Amygdala (tissue), 56 donors: ENCODE measurements around the gene B2M.
"Not testable (repeated sequence)": the region's sequence is repeated elsewhere in the genome, so short reads cannot be mapped to it uniquely, and the experiment has no call there.

Experiments used
- DNase-seq, 56 donors: peaks; one replicate each; lab custom pipeline; 2025; lab: John Stamatoyannopoulos, UW

Gene B2M

DNA sequence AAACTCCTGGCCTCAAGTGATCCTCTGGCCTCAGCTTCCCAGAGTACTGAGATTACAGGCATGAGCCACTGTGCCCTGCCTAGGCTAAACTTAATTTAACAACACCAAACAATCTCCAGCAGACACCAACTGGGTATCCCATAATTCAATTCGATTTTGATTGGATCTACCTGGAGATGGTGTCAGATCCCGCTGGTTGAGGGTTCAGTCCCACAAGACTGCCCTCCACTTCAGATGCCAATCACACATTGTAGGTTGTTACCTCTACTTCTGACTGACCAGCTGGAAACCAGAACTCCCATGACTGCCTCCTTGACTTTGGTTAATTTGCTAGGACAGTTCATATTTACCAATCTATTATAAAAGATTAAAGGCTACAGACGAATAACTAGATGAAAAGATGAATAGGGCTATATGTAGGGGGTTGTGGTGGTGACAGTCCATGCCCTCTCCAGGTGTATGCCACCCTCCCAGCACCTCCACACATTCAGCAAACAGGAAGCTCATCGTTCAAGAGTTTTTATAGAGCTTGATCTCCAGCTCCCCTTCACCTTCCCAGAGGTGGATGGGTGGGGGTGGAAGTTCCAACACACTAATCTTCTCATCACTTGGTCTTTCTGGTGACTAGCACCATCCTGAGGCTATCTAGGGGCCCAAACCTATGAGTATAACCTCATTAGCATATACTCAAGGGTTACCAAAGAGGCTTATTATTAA is 9.3 kb downstream of the B2M start:
- no peak for DNase-seq

DNA sequence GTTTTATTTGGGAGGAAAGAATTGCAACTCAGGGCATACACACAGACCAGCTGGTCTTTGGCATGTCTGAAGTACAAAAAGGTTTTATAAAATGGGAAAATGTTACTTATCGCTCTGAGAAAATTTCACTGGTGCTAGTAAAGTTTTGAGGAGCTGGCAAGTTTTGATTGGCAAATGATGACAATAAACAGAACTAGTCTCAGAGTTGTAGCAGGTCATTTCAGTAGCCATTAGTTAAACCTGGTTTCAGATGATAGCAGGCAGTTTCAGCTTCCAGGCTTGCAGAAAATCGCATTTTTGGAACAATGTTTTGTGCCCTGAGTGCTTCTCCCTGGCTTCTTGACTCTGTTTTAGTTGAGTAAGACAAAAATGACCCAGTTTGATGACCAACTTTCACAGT is 10.7 kb downstream of the B2M start:
- no peak for DNase-seq

DNA sequence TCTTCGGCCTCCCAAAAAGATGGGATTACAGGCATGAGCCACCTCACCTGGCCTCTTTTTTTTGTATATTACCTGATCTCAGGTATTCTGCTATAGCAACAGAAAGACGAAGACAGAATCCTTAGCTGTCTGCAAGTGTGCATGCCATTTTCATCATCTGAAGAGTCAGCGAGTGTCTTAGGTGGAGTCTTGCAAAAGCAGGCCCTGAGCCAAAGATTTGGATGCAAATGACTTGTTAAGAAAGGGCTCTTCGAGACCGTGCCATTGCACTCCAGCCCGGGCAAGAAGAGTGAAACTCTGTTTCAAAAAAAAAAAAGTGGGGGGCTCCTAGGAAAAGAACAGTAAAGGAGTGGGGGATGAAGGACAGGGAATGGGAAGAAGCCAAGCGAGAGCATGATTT is 14.8 kb downstream of the B2M start:
- DNase-seq, result no peak

DNA sequence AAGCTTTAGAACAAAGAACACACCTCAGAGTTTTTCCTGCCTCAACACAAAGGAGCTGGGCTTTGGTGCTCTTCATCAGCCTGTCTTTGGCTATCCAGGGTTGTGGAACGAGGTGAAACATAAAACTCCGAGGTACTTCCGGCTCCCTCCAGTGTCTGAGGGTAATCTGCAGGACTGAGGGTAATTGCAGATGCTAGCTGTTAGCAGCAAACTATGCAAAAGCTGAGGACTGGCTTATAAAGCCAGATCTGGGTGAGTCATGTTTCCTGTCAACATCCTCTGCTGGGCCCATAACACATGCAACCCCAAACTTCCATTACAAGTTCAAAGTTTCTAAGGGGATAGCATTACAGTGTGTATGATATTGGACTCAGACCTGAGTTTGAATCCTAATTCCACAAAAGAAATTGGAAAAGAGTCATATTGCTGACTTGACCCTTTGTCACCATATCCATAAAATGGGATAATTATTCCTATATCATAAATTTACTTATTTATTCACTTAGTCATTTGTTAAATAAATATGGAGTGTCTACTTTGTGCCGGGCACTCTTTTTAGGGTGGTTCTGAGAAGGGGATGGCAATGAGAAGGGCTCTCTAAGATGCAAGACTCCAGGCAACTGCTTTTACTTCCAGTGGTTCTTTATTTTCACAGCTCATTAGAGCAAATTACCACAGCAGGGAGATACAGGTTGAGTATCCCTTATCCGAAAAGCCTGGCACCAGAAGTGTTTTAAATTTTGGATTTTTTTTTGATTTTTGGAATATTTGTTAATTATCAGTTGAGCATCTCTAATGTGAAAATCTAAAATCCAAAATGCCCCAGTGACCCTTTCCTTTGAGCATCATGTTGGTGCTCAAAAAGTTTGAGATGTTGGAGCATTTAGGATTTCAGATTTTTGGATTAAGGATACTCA is 15.5 kb downstream of the B2M start:
- no peak for DNase-seq

DNA sequence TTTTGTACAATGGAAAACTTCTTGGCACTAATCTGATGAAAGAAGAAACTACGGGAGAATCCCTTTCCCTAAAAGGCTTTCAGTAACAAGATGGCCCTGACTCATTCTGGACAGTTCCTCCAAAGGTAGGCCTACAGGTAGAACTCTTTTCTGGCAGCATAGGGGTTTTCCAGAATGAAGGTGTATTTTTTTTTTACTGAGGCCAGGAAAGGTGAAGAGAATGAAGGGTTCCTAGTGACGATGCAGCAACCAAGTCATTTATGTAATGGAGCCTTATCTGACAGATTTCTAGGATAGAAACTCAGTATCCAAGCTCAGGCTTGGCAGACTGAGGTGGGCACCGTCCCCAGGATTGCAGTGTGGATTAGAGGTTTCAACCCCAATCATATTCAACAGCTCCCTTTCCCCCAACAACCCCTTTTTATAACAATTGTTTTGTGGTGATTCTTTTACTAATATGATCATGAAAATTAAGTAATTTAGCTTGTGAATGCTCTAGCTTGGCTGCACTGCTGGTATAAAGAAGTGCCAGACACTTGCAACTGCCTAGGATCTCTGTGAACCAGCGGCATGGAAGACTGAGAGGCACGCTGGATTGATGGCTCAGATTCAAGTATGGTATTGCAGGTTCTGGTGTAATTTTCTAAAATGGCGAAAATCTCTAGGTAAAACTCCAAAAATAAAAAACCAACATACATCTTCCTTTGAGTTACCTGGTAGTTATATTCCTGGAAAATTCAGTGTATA is 16.3 kb downstream of the B2M start:
- DNase-seq, result no peak

DNA sequence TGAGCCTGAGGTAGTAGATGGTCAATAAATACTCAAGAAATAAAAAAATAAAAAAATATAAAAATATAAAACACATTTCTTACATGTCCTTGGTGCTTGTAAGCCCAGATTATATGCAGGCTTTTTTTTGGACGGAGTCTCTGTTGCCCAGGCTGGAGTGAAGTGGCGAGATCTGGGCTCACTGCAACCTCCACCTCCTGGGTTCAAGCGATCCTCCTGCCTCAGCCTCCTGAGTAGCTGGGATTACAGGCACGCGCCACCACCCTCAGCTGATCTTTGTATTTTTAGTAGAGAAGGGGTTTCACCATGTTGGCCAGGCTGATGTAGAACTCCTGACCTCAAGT is 16.9 kb downstream of the B2M start:
- not testable (repeated sequence) for DNase-seq

DNA sequence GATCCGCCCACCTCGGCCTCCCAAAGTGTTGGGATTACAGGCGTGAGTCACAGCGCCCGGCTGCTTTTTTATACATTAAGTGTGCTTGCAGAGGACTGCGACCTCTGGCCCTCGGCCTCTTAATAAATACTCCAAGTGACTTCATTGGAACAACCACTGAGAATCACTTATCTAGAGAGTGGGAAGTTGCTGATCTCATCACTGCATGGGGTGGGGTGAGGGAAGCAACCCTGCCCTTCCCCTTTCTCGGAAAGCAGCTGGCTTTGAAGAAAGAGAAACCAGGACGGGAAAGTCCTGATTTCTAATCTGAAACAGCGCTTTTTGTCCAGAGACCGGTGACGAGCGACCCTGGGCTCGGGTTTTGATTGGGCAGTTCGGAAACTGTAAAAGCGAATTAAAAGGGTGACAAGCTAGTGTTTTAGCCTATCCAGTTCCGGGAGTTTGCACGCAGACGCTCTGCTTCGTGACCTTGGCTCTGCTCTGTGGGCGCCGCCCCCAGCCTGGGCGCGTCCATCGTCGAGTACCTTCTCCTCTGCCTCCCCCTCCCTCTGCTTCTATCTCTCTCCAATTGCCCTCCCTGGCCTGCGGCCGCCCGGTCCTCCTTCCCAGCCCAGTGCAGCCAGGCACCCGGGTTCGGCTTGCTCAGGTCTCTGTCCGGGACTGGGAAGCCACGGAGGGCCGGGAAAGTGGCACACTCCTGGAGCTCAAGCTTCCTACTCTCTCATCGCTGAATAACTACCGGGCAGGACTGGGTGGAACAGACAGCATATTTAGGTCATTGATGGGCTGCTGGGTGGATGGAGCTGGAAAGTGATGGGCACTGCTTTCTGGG is 17.5 kb downstream of the B2M start:
- peak; percentile 70 to 99 (median 92) for DNase-seq

DNA sequence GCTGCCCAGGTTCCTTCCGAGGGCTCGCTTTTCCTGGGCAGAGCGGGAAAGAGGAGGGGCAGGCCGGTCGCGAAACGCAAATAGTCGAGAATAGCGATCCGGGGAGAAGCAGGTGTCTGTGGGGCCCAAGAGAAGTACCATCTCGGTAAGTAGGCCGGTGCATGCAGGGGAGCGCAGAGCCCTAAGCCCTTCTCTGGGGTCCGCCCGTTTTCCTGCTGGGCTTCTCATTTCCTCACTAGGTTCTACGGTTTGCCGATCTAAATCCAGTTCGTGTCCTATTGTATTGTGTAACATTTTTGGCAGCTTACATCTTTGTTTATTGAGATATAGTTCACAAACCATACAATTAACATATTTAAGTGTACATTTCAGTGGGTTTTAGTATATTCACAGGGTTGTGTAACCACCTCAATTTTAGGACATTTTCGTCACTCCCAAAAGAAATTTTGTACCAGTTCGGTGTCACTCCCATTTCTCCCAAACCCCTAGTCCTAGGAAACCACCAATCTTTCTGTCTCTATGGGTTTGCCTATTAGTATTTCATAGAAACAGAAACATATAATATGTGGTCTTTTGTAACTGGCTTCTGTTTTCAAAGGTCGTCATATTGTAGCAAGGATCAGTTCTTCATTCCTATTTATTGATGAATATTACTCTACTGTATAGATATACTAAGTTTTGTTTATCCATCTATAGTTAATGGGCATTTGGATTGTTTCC is 18.3 kb downstream of the B2M start:
- DNase-seq, result peak in 14 of 56 donors; percentile 28 to 78 (median 56)

DNA sequence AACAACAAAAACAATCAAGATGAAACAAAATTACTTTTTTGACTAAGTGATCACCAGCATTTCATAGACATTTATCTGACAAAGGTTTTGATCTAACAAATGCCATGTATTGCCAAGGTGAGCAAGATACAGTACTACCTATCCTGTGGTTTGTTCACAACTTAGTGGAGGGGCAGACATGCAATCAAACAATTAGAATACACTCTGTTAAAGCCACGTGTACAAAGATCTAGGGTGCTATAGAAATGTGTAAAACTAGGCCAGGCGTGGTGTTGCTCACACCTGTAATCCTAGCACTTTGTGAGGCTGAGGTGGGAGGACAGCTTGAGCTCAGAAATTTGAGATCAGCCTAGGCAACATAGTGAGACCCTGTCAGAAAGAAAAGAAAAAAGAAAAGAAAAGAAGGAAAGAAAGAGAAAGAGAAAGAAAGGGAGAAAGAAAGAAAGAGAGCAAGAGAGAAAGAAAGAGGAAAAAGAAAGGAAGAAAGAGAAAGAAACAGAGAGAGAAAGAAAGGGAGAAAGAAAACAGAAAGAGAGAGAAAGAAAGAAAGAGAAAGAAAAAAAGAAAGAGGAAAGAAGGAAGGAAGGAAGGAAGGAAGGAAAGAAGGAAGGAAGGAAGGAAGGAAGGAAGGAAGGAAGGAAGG is 23.6 kb downstream of the B2M start:
- DNase-seq, result no peak

DNA sequence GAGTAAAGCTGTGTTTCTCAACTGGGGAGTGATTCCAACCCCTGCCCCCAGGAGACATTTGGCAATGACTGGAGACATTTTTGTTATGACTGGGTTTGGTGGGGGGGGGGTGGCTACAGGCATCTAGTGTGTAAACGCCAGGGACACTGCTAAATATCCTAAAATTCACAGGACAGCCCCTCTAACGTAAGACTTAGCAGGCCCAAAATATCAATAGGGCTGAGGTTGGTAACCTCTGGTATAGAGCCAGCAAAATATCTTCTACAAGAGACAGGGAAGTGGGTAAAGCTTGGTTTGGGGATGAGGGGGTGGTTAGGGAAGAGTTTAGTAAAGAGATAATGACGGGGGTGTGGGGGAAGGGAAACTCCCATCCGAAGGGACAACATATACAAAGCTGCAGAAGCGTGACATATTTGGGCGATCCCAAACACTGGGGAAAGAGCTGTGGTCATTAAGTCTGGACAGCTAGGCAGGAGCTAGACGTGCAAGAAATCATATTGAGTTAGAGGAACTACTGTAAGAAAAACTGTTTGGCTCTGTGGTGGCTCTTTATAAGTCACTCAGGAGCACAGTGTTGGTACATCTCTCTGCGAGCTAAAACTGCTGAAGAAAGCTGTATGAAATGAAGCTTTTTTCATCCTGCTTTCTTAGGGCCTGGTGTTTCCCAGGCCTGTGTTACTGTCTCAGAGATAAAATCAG is 24.3 kb downstream of the B2M start:
- DNase-seq, result no peak

DNA sequence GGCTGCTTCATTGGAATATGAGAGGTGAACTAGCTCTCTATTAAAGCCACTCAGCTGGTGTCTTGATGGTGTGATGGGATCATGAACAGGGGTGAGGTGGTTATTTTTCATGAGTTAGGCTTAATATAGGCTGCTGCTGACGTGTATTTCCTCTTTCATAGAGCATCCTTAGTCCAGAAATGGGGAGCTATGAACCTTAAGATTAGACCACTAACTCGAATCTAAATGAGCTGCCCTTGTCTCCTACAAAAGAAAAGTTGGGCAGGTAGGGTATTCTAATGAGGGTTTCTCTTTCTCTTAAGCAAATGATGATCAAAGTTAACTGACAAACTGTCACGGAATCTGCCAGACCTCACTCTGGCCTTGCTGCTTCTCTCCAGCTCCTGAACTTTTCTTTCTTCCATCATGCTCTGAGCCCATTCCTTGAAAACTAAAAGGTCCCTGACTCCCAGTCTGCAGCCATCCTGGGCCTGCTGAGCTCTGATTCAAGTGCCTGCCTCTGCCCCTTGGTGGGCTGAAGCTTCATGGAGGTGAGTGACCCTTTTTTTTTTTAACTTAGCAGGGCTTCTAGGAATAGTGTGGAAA is 25.0 kb downstream of the B2M start, which contains the start of gene TRIM69:
TRIM69 (plus strand) TSS at position 348 of the 585 bp plus-strand sequence; CDS start at position 525, 177 bp downstream.
- DNase-seq, result no peak

DNA sequence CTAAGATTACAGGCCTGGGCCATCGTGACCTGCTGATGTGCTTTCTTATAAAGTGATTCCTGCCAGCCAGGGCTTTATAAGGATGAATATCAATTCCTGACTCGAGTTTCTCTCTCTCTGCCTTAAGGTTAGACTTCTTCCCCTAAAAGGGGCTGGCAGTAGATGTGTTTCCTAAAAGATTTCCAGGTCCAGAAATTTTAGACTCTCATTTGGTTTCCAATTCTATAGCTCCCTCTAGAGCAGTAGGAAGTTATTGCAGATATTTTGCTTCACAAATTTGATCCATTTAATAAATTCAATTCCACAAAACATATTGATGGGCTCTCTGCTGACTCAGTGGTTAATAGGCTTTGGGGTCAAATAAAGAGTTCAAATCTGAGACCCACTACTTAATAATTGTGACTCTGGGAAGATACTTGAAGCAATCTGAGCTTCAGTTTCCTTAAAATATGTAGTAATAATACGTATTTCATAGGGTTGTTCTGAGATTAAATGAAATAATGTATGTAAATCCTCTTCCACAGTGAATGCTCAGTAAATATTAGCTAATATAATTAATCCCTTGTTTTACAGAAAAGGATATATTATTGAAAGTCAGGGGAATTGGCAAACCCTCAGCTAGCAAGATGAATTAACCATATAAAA is 27.1 kb downstream of the B2M start:
- no peak for DNase-seq

DNA sequence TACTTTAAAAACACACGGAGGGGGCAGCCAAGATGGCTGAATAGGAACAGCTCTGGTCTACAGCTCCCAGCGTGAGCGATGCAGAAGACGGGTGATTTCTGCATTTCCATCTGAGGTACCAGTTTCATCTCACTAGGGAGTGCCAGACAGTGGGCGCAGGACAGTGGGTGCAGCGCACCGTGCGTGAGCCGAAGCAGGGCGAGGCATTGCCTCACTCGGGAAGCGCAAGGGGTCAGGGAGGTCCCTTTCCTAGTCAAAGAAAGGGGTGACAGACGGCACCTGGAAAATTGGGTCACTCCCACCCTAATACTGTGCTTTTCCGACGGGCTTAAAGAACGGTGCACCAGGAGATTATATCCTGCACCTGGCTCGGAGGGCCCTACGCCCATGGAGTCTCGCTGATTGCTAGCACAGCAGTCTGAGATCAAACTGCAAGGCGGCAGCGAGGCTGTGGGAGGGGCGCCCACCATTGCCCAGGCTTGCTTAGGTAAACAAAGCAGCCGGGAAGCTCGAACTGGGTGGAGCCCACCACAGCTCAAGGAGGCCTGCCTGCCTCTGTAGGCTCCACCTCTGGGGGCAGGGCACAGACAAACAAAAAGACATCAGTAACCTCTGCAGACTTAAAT is 28.0 kb downstream of the B2M start:
- not testable (repeated sequence) for DNase-seq

DNA sequence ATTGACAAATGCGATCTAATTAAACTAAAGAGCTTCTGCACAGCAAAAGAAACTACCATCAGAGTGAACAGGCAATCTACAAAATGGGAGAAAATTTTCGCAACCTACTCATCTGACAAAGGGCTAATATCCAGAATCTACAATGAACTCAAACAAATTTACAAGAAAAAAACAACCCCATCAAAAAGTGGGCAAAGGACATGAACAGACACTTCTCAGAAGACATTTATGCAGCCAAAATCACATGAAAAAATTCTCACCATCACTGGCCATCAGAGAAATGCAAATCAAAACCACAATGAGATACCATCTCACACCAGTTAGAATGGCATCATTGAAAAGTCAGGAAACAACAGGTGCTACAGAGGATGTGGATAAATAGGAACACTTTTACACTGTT is 32.1 kb downstream of the B2M start:
- not testable (repeated sequence) for DNase-seq

DNA sequence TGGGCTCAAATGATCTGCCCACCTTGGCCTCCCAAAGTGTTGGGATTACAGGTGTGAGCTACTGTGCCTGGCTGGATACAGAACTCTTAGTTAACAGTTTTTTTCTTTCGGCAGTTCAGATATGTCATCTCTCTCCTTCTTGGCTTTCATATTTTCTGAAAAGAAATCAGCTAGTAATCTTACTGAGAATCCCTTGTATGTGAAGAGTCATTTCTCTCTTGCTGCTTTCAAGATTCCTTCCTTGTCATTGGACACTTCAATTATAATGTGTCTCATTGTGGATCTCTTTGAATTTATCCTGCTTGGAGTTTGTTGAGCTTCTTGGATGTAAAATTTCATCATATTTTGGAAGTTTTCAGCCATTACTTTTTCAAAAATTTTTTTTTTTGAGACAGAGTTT is 42.0 kb downstream of the B2M start:
- no peak for DNase-seq

DNA sequence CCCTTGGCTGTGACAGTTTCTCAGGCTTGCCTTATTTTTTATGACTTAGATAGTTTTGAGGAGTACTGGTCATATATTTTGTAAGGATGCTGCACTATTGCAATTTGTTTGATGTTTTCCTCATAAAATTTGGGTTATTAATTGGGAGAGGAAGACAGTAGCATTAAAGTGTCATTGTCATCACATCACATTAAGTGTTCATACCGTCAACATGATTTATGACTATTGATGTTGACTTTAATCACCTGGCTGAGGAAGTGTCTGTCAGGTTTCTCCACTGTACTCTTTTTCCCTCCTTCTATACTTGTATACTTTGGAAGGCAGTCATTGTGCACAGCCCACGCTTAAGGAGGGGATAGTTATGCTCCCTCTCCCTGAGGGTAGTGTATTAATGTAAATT is 51.9 kb downstream of the B2M start:
- DNase-seq, result no peak

DNA sequence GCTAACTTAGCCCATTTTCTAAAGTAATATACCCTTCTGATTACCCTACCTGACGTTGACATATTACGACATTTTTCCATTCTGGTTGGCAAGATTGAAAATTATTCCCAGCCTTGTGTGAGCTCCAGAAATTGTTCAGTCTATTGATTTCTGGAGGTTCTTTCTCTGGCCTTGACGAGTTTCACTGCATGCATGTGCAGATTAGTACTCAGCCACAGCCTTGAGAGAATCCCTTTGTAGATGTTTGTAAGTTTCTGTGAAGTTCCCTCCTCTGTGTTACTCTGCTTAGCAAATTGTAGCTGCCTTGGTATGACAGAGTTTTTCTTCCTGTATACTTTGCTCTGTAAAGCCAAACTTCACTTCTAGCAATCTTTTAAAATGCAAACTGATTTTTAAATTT is 52.5 kb downstream of the B2M start:
- DNase-seq, result no peak
